HepG2 (cell line): Measurements from ENCODE around the gene RAD23A. TPM values are rescaled to one million over a fixed set of nuclear protein-coding genes. Genes with fewer than 3 reads are reported as not detected.

Experiments
- ADNP ChIP-seq: sonication (generic); formaldehyde crosslinking; IDR thresholded peaks from 2 replicates; pipeline ENCODE4 v1.4.0; 2020; ENCODE audit warnings: missing genetic modification reagents
- DDIT3 ChIP-seq: sonication (generic); formaldehyde crosslinking; IDR thresholded peaks from 2 replicates; pipeline ENCODE4 v1.4.0; 2020; ENCODE audit warnings: mild to moderate bottlenecking, missing genetic modification reagents
- HIVEP1 ChIP-seq: sonication (generic); formaldehyde crosslinking; IDR thresholded peaks from 2 replicates; pipeline ENCODE4 v1.4.0; 2020; ENCODE audit warnings: mild to moderate bottlenecking, missing genetic modification reagents
- IKZF4 ChIP-seq: sonication (generic); formaldehyde crosslinking; IDR thresholded peaks from 2 replicates; pipeline ENCODE4 v1.5.1; 2020; ENCODE audit warnings: borderline replicate concordance, mild to moderate bottlenecking, low read depth, missing genetic modification reagents; ENCODE audit errors: not compliant biosample characterization
- MAF1 ChIP-seq: sonication (generic); formaldehyde crosslinking; IDR thresholded peaks from 2 replicates; pipeline ENCODE4 v1.5.0; 2020; ENCODE audit warnings: missing genetic modification reagents, borderline replicate concordance
- PLSCR1 ChIP-seq: sonication (generic); formaldehyde crosslinking; IDR thresholded peaks from 2 replicates; pipeline ENCODE4 v1.5.0; 2020; ENCODE audit warnings: missing genetic modification reagents, mild to moderate bottlenecking, borderline replicate concordance
- REPIN1 ChIP-seq: sonication (generic); formaldehyde crosslinking; IDR thresholded peaks from 2 replicates; pipeline ENCODE4 v1.8.0; 2022; ENCODE audit warnings: missing genetic modification reagents, low read depth, mild to moderate bottlenecking, borderline replicate concordance
- SMC3 ChIP-seq: IDR thresholded peaks from 2 replicates; pipeline ENCODE4 v1.6.1; 2011; ENCODE audit warnings: low read length, improper control_type of control experiment
- SPEN ChIP-seq: sonication (generic); formaldehyde crosslinking; IDR thresholded peaks from 2 replicates; pipeline ENCODE4 v1.5.1; 2020; ENCODE audit warnings: low read depth, mild to moderate bottlenecking, missing genetic modification reagents
- TRAFD1 ChIP-seq: sonication (generic); formaldehyde crosslinking; IDR thresholded peaks from 2 replicates; pipeline ENCODE4 v1.5.1; 2020; ENCODE audit warnings: missing genetic modification reagents, mild to moderate bottlenecking, borderline replicate concordance
- ZBTB3 ChIP-seq: sonication (generic); formaldehyde crosslinking; IDR thresholded peaks from 2 replicates; pipeline ENCODE4 v1.4.0; 2020; ENCODE audit warnings: low read depth, mild to moderate bottlenecking, moderate library complexity, missing genetic modification reagents, borderline replicate concordance
- ZFYVE20 ChIP-seq: sonication (generic); formaldehyde crosslinking; IDR thresholded peaks from 2 replicates; pipeline ENCODE4 v1.8.0; 2023; ENCODE audit warnings: low read depth, mild to moderate bottlenecking, moderate library complexity, missing genetic modification reagents, borderline replicate concordance
- ZHX1 ChIP-seq: sonication (generic); formaldehyde crosslinking; IDR thresholded peaks from 2 replicates; pipeline ENCODE4 v1.8.1; 2022; ENCODE audit warnings: low read depth, mild to moderate bottlenecking, missing genetic modification reagents
- ZNF18 ChIP-seq: sonication (generic); formaldehyde crosslinking; IDR thresholded peaks from 2 replicates; pipeline ENCODE4 v1.8.0; 2022; ENCODE audit warnings: mild to moderate bottlenecking, missing genetic modification reagents; ENCODE audit not compliant: insufficient replicate concordance
- ZNF232 ChIP-seq: sonication (generic); formaldehyde crosslinking; IDR thresholded peaks from 2 replicates; pipeline ENCODE4 v1.4.0; 2020; ENCODE audit warnings: missing genetic modification reagents, borderline replicate concordance
- ZNF253 ChIP-seq: sonication (generic); formaldehyde crosslinking; IDR thresholded peaks from 2 replicates; pipeline ENCODE4 v1.8.0; 2022; ENCODE audit warnings: mild to moderate bottlenecking, missing genetic modification reagents, borderline replicate concordance
- ZNF512 ChIP-seq: sonication (generic); formaldehyde crosslinking; IDR thresholded peaks from 2 replicates; pipeline ENCODE4 v1.4.0; 2020; ENCODE audit warnings: mild to moderate bottlenecking, missing genetic modification reagents
- ZNF768 ChIP-seq: sonication (generic); formaldehyde crosslinking; IDR thresholded peaks from 2 replicates; pipeline ENCODE4 v1.4.0; 2020; ENCODE audit warnings: missing genetic modification reagents
- polyA plus RNA-seq, 8 experiments: library from polyadenylated mRNA; depleted of rRNA in 3 of 8; stranded (reverse) in 7 of 8; unstranded in 1 of 8; fragments of >200 nt; fragmentation: Illumina TruSeq in 4 of 8; extraction: Trizol in 4 of 8; gene quantifications; 2 replicates each; pipeline versions ENCODE4 v1.2.1 to v1.2.3, GENCODE V29; 2011 to 2016; ENCODE audit warnings: low read depth in 4 of 8, missing spikeins in 1 of 8, mixed read lengths in 1 of 8; ENCODE audit not compliant: insufficient read depth in 1 of 8
- total RNA-seq, 5 experiments: library from RNA; depleted of rRNA; stranded (reverse); fragments of >200 nt; fragmentation: Illumina TruSeq; extraction: Trizol; gene quantifications; 2 replicates each; pipeline ENCODE4 v1.2.3, GENCODE V29; 2016; ENCODE audit warnings: low read depth in 1 of 5

The RAD23A gene
- total and polyA plus RNA-seq, 2 of the 13 experiments (the other 11 are each of a cell fraction or from before 2014, with no cell fraction given), result 42.5 to 54.2 TPM

GRCh38 chr19:12983542-12984142 is 38.0 kb downstream of the RAD23A start (continued):
- TF ChIP-seq ZHX1 (CRISPR knock-in tag) (no peak), TRAFD1 (no peak), ZNF18 (CRISPR knock-in tag) (no peak), ZFYVE20 (no peak), SPEN (CRISPR knock-in tag) (peak; percentile 37; the same call in 1 of the 2 replicates), SMC3 (peak; percentile 50), HIVEP1 (no peak), PLSCR1 (CRISPR knock-in tag) (no peak), ZNF512 (CRISPR knock-in tag) (no peak), DDIT3 (no peak), ZNF768 (peak; percentile 46; the same call in 1 of the 2 replicates), ZBTB3 (no peak), IKZF4 (CRISPR knock-in tag) (no peak), ZNF232 (CRISPR knock-in tag) (no peak), ZNF253 (CRISPR knock-in tag) (no peak), ADNP (CRISPR knock-in tag) (no peak), MAF1 (CRISPR knock-in tag) (no peak), REPIN1 (CRISPR knock-in tag) (peak; percentile 48; the same call in 1 of the 2 replicates)
